Memory B cell (primary cell): ENCODE measurements around the gene HLA-E.

Experiments
- ATAC-seq: fragments of 150-1000 bp; cut with Tn5 transposase; 2 replicates; pipeline ENCODE4 v1.10.0; 2021; ENCODE audit warnings: low read depth, mild to moderate bottlenecking, moderate library complexity
- DNase-seq, 2 donors: peaks; one replicate each; pipeline ENCODE4 v3.0.0; 2022; ENCODE audit warnings: low spot score in 2 of 2
- H3K27ac Mint-ChIP-seq: one replicate; pipeline ENCODE4 v1.8.0; 2022; ENCODE audit warnings: mild to moderate bottlenecking, moderate library complexity, mixed read lengths
- H3K27me3 Mint-ChIP-seq: one replicate; pipeline ENCODE4 v1.8.0; 2022; ENCODE audit warnings: mixed read lengths
- H3K36me3 Mint-ChIP-seq: one replicate; pipeline ENCODE4 v1.8.0; 2022; ENCODE audit warnings: mild to moderate bottlenecking, mixed read lengths
- H3K4me1 Mint-ChIP-seq: one replicate; pipeline ENCODE4 v1.8.0; 2022; ENCODE audit warnings: mixed read lengths
- H3K4me3 Mint-ChIP-seq: one replicate; pipeline ENCODE4 v1.8.0; 2022; ENCODE audit warnings: mild to moderate bottlenecking, moderate library complexity, mixed read lengths
- H3K9me3 Mint-ChIP-seq: one replicate; pipeline ENCODE4 v1.8.0; 2022; ENCODE audit warnings: mixed read lengths

HLA-E gene

GRCh38 chr6:30489081-30490025, at the start of gene HLA-E:
Gene HLA-E (plus strand): TSS chr6:30489509. CDS start chr6:30489532, 23 bp downstream.
- Mint-ChIP-seq H3K27ac (peak within 1 kb of the TSS; percentile 99), H3K4me3 (peak within 1 kb of the TSS; percentile 99), H3K4me1 (peaks cover 39% of the 10 kb centered on the region), H3K9me3 (no peaks in the 10 kb centered on the region), H3K27me3 (no peaks in the 10 kb centered on the region), H3K36me3 (peaks cover 38% of the 10 kb centered on the region)
- ATAC-seq, result peak; percentile 77
- peak; percentile 84 to 91 for DNase-seq

- H3K27me3 Mint-ChIP-seq, result peaks cover 26% of the 10 kb centered on the region
- ATAC-seq (no peak), DNase-seq (no peak)
- no peak overlapping the region for H3K4me3 Mint-ChIP-seq
- H3K9me3 Mint-ChIP-seq, result no peaks in the 10 kb centered on the region
- H3K27ac Mint-ChIP-seq, result no peak overlapping the region
- H3K36me3 Mint-ChIP-seq, result no peaks in the 10 kb centered on the region
- no peaks in the 10 kb centered on the region for H3K4me1 Mint-ChIP-seq
These were observed 48.1 kb upstream of the HLA-E start for GRCh38 chr6:30441171-30441570.

DNA sequence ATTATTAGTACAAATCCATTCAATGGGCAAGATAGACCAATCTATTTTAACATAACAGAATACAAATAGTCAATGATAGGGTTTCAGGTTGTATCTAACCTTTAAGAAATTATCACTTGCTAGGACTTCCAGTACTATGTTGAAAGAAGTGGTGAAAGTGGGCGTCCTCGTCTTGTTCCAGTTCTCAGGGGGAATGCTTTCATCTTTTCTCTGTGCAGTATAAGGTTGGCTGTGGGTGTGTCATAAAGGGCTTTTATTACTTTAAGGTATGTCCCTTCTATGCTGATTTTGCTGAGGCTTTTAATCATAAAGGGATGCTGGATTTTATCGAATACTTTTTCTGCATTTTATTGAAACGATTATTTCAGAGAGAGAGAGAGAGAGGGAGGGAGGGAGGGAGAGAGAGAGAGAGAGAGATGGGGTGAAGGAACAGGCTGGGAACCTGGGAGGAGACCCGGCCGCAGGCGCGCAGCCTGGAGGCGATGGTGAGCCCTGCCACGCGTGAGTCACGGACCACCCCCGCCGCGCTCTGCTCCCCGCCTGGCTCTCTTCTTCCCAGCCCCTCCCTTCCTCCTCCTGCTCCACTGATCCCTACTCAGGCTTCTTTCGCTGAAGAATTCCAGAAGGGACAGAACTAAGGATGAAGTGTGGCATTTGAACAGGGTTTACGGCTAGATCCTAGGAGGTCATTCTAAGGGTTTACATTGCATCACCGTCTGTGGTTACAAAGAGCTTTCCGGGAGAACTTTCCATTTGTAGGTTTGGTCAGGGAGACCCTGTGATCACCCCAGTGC, 45.5 kb upstream of the HLA-E start:
- H3K36me3 Mint-ChIP-seq, result no peaks in the 10 kb centered on the region
- peaks cover 39% of the 10 kb centered on the region for H3K27me3 Mint-ChIP-seq
- H3K27ac Mint-ChIP-seq, result no peak overlapping the region

GRCh38 chr6:30444451-30444742, 44.9 kb upstream of the HLA-E start:
- no peaks in the 10 kb centered on the region for H3K9me3 Mint-ChIP-seq
- H3K4me3 Mint-ChIP-seq, result no peak overlapping the region
- H3K36me3 Mint-ChIP-seq, result no peaks in the 10 kb centered on the region
- peaks cover 2% of the 10 kb centered on the region for H3K4me1 Mint-ChIP-seq
- ATAC-seq (no peak), DNase-seq (no peak)
- peaks cover 42% of the 10 kb centered on the region for H3K27me3 Mint-ChIP-seq
- H3K27ac Mint-ChIP-seq, result no peak overlapping the region

More for the DNA sequence above, 45.5 kb upstream of the HLA-E start:
- Mint-ChIP-seq H3K4me1 (peaks cover 2% of the 10 kb centered on the region), H3K9me3 (no peaks in the 10 kb centered on the region), H3K4me3 (no peak overlapping the region)
- DNase-seq (no peak), ATAC-seq (no peak)

DNA sequence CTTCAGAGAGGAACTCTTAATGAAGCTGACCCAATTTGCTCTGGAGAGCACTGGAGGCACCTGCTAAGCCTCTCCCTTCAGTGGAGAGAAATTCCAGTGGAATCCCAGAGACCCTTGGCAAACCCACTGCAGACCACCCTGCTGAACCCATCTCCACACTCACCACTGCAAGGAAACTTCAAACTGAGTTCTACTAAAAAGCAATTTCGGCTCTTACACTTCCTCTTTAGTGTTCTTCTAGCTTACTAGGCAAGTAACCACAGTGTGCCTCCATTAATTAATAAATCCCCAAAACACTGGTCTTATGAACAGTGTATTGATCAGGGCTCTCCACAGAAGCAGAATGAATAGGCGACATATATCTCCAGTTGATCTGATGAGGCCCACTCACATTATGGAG, 43.0 kb upstream of the HLA-E start:
- H3K4me3 Mint-ChIP-seq, result no peak overlapping the region
- DNase-seq (no peak), ATAC-seq (no peak)
- H3K27ac Mint-ChIP-seq, result no peak overlapping the region
- no peaks in the 10 kb centered on the region for H3K9me3 Mint-ChIP-seq
- no peaks in the 10 kb centered on the region for H3K36me3 Mint-ChIP-seq
- H3K27me3 Mint-ChIP-seq, result peaks cover 39% of the 10 kb centered on the region
- peaks cover 7% of the 10 kb centered on the region for H3K4me1 Mint-ChIP-seq

DNA sequence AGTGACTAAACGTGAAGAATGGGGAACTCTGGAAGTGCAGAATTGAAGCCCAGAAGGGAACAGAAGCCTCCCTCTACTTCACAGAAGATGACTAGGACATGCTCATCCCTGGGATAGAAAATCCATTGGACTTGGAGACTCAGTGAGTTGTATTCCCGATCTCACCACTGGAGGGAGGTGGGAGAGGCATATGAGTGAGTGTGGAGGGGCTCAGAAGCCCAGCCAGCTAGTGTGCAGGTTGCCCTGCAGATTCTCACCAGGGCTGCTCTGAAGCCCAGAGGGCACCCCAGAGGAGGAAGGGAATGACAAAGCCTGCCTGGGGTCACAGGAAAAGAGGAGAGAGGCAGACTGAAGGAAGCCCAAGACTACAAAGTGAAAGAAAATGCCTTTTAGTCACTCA, 42.1 kb upstream of the HLA-E start:
- peaks cover 42% of the 10 kb centered on the region for H3K27me3 Mint-ChIP-seq
- DNase-seq (no peak), ATAC-seq (no peak)
- no peak overlapping the region for H3K27ac Mint-ChIP-seq
- H3K9me3 Mint-ChIP-seq, result no peaks in the 10 kb centered on the region
- no peaks in the 10 kb centered on the region for H3K36me3 Mint-ChIP-seq
- no peak overlapping the region for H3K4me3 Mint-ChIP-seq
- peaks cover 10% of the 10 kb centered on the region for H3K4me1 Mint-ChIP-seq

DNA sequence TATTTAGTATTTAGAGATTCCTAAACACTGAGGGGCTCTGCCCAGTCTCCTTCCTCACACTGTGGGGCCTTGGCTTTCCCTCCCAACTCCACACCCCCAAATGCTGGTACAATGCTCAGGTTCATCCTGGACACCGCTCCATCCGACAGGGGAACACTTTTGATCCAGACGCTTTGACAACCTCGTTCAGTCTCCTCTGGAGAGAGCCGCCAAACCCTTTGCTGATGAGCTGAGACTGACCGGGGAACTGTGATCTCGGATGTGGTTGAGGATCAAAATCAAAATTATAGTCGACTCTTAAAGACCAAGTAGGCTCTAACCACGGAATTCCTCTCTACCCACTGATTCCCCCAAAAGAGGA, 38.8 kb upstream of the HLA-E start:
- H3K27ac Mint-ChIP-seq, result no peak overlapping the region
- ATAC-seq (no peak), DNase-seq (no peak)
- peaks cover 15% of the 10 kb centered on the region for H3K4me1 Mint-ChIP-seq
- peaks cover 51% of the 10 kb centered on the region for H3K27me3 Mint-ChIP-seq
- H3K9me3 Mint-ChIP-seq, result no peaks in the 10 kb centered on the region
- H3K4me3 Mint-ChIP-seq, result peak overlapping the region; percentile 64
- no peaks in the 10 kb centered on the region for H3K36me3 Mint-ChIP-seq

- Mint-ChIP-seq H3K9me3 (no peaks in the 10 kb centered on the region), H3K4me3 (peak overlapping the region; percentile 64), H3K4me1 (peaks cover 15% of the 10 kb centered on the region), H3K27me3 (peaks cover 50% of the 10 kb centered on the region), H3K36me3 (no peaks in the 10 kb centered on the region), H3K27ac (no peak overlapping the region)
- ATAC-seq (peak; percentile 67), DNase-seq (peak in 1 of 2 donors; percentile 45)
These were observed 38.1 kb upstream of the HLA-E start for GRCh38 chr6:30450909-30451841.

GRCh38 chr6:30452736-30453507, 36.4 kb upstream of the HLA-E start:
- no peak for DNase-seq
- Mint-ChIP-seq H3K4me1 (peaks cover 13% of the 10 kb centered on the region), H3K9me3 (no peaks in the 10 kb centered on the region), H3K36me3 (no peaks in the 10 kb centered on the region), H3K27ac (no peak overlapping the region), H3K27me3 (peaks cover 46% of the 10 kb centered on the region), H3K4me3 (no peak overlapping the region)
- ATAC-seq, result no peak

DNA sequence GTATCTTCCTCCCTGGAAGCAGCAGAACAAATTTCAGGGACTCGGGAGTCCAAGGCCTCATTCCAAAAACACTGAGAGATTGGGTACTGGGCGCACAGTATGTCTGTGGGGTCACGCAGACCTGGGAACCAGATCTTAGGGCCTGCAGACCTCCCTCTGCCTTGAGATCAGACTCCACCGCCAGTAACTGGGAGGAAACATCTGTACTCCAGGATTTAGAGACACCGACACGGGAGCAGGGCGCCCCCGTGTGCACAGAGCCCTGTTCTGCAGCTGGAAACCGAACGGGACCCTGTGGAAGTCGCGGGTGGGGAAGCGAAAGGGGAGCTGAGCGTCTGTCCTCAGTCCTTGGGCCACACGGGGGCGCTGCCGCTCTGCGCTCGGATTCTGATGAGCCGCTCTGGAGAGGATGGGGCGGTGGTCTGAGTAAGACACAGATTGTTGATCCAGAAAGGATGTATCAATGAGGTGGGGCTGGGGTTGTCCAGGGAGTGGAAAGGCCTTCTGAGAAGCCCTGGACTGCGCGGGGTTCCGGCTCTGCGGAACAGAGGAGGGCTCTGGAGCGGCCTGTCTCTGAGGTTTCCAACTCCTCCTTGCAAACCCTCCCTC, 35.7 kb upstream of the HLA-E start:
- DNase-seq (peak; percentile 79 to 91), ATAC-seq (peak; percentile 82)
- Mint-ChIP-seq H3K4me1 (peaks cover 13% of the 10 kb centered on the region), H3K4me3 (peak overlapping the region; percentile 30), H3K9me3 (peaks cover under 1% of the 10 kb centered on the region), H3K27ac (no peak overlapping the region), H3K36me3 (no peaks in the 10 kb centered on the region), H3K27me3 (peaks cover 42% of the 10 kb centered on the region)

GRCh38 chr6:30459145-30459544, 30.2 kb upstream of the HLA-E start:
- Mint-ChIP-seq H3K27ac (no peak overlapping the region), H3K9me3 (peaks cover 6% of the 10 kb centered on the region), H3K27me3 (peaks cover 42% of the 10 kb centered on the region), H3K4me1 (peaks cover 4% of the 10 kb centered on the region), H3K36me3 (peaks cover 5% of the 10 kb centered on the region), H3K4me3 (no peak overlapping the region)
- no peak for ATAC-seq
- DNase-seq, result no peak

DNA sequence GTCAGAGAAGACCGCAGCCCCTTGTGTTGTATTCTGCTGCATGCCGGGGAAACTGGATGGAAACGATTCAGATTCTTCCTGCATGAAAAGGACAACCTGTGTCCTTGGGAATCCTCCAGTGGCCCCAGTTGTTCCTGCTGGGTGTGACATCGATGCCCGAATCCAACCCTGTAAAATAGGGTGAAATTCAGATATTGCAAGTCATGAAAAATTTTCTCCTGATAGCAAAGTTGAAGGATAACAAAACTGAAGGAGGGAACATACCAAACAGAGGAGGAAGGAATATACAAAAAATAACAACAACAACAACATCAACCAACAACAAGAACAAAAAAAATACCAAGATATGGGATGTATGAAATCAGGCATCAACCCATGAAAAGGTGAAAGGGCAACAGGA, 28.3 kb upstream of the HLA-E start:
- Mint-ChIP-seq H3K27me3 (peaks cover 38% of the 10 kb centered on the region), H3K9me3 (peaks cover 6% of the 10 kb centered on the region), H3K4me3 (no peak overlapping the region), H3K4me1 (peaks cover 10% of the 10 kb centered on the region), H3K27ac (no peak overlapping the region), H3K36me3 (peaks cover 5% of the 10 kb centered on the region)
- ATAC-seq (no peak), DNase-seq (no peak)

DNA sequence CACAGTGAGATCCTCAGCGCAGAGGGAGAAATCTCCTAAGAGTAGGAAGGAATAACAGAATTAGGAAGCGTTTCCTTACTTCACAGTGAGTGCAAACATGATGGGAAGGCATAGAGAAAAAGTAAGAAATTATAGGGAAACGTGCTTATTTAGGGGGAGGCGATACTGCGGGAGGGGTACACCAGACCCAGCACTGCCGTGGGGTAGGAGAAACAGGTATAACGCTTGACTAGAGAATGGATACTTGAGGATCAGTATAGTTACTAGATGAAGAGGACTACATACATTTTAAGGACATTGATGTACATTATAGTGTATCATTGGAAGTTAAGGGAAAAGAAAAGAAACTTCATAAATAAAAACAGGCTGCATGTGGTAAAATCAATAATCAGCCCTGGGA, 26.8 kb upstream of the HLA-E start:
- no peak overlapping the region for H3K4me3 Mint-ChIP-seq
- peaks cover 5% of the 10 kb centered on the region for H3K36me3 Mint-ChIP-seq
- H3K27ac Mint-ChIP-seq, result no peak overlapping the region
- DNase-seq, result no peak
- peaks cover 41% of the 10 kb centered on the region for H3K27me3 Mint-ChIP-seq
- peaks cover 17% of the 10 kb centered on the region for H3K4me1 Mint-ChIP-seq
- no peak for ATAC-seq
- H3K9me3 Mint-ChIP-seq, result peaks cover 6% of the 10 kb centered on the region
